ENCODE results near the gene TMEM184A. TPM values are rescaled to one million over a fixed set of nuclear protein-coding genes. Genes with fewer than 3 reads are reported as not detected.

Gene TMEM184A
- total and polyA plus RNA-seq, 2 of the 13 experiments (the other 11 are each of a cell fraction or from before 2014, with no cell fraction given) = 9.5 to 20.4 TPM

GRCh38 chr7:1536743-1537534 lies 19.1 kb downstream of the TMEM184A start (continued):
- no peak for TF ChIP-seq ZNF691 (CRISPR knock-in tag; IDR thresholded peaks at IDR 0.05; ENCODE audit: borderline replicate concordance, low read depth)
- 0 out of 2 replicates have a peak, but pooled peaks have one; percentile 67 for TF ChIP-seq ZNF136 (CRISPR knock-in tag; IDR thresholded peaks at IDR 0.05; ENCODE audit: low read depth)
- no peak for TF ChIP-seq MEIS1 (CRISPR knock-in tag; IDR thresholded peaks at IDR 0.05; ENCODE audit: borderline replicate concordance)
- peak; percentile 95 for TF ChIP-seq ZGPAT (CRISPR knock-in tag; IDR thresholded peaks at IDR 0.05)
- no peak for TF ChIP-seq ZNF496 (CRISPR knock-in tag; IDR thresholded peaks at IDR 0.05; ENCODE audit: insufficient replicate concordance)
- no peak for TF ChIP-seq CBX2 (IDR thresholded peaks at IDR 0.05; ENCODE audit: low read depth, low read length)
- no peak for TF ChIP-seq CBX2 (CRISPR knock-in tag; IDR thresholded peaks at IDR 0.05; ENCODE audit: low read depth)
- no peak for TF ChIP-seq ZBTB20 (CRISPR knock-in tag; IDR thresholded peaks at IDR 0.05; ENCODE audit: borderline replicate concordance, low read depth)
- peak; percentile 100 for TF ChIP-seq ATF3 (CRISPR knock-in tag; IDR thresholded peaks at IDR 0.05)
- peak; percentile 14; the same call in 1 of the 2 replicates for TF ChIP-seq MXD1 (CRISPR knock-in tag; IDR thresholded peaks at IDR 0.05)
- TF ChIP-seq ZNF792 (CRISPR knock-in tag; IDR thresholded peaks at IDR 0.05) = peak; percentile 90
- TF ChIP-seq ZNF670 (CRISPR knock-in tag; IDR thresholded peaks at IDR 0.05; ENCODE audit: borderline replicate concordance) = peak; percentile 81; the same call in 1 of the 2 replicates
- no peak for TF ChIP-seq ZNF678 (CRISPR knock-in tag; IDR thresholded peaks at IDR 0.05)
- peak; percentile 92 for TF ChIP-seq MED1 (CRISPR knock-in tag; IDR thresholded peaks at IDR 0.05)
- TF ChIP-seq ARID2 (CRISPR knock-in tag; IDR thresholded peaks at IDR 0.05; ENCODE audit: borderline replicate concordance) = no peak
- peak; percentile 63; the same call in 1 of the 2 replicates for TF ChIP-seq ZFP41 (CRISPR knock-in tag; IDR thresholded peaks at IDR 0.05; ENCODE audit: borderline replicate concordance)
- no peak for TF ChIP-seq SNRNP70 (IDR thresholded peaks at IDR 0.05; ENCODE audit: low read depth, low read length)
- TF ChIP-seq ZNF790 (CRISPR knock-in tag; IDR thresholded peaks at IDR 0.05; ENCODE audit: borderline replicate concordance) = no peak
- TF ChIP-seq REL (CRISPR knock-in tag; conservative IDR thresholded peaks at IDR 0.05) = no peak
- TF ChIP-seq GPBP1L1 (CRISPR knock-in tag; IDR thresholded peaks at IDR 0.05) = no peak
- TF ChIP-seq NR0B2 (CRISPR knock-in tag; IDR thresholded peaks at IDR 0.05) = no peak
- TF ChIP-seq NFYB (CRISPR knock-in tag; IDR thresholded peaks at IDR 0.05) = no peak
- TF ChIP-seq ZBTB3 (CRISPR knock-in tag; IDR thresholded peaks at IDR 0.05; ENCODE audit: borderline replicate concordance, low read depth) = peak; percentile 48; the same call in 1 of the 2 replicates

Data from HepG2 (cell line).